Upper lobe of left lung (tissue), 4 donors: ENCODE measurements around the gene RBM34.
"Not testable (repeated sequence)": the region's sequence is repeated elsewhere in the genome, so short reads cannot be mapped to it uniquely, and the experiment has no call there.

Experiments used
- CTCF ChIP-seq, 6 experiments: fragments of 450-650 bp in 4 of 6; fragments of 200-600 bp in 2 of 6; sonication (generic) in 2 of 6; IDR thresholded peaks; one replicate each; pipeline ENCODE4 v1.5.1; 2016 to 2019; ENCODE audit warnings: antibody characterized with exemption in 6 of 6
- EP300 ChIP-seq, 4 donors: sonication (generic); formaldehyde crosslinking; IDR thresholded peaks; one replicate each; pipeline ENCODE4 v1.5.1; 2017; ENCODE audit warnings: antibody characterized with exemption in 4 of 4, control low read depth in 2 of 4

GRCh38 chr1:235091319-235092044 is 69.6 kb downstream of the RBM34 start:
- not testable (repeated sequence) for TF ChIP-seq EP300, CTCF (IDR thresholded peaks at IDR 0.05)
